HCT116 (cell line): ENCODE data around the gene TEX19. TPM values are rescaled to one million over a fixed set of nuclear protein-coding genes. Genes with fewer than 3 reads are reported as not detected.

ENCODE experiments used
- ATAC-seq: fragments of 200-7000 bp; cut with Tn5 transposase; 2 replicates; pipeline ENCODE4 v1.9.1; 2020; ENCODE audit warnings: mild to moderate bottlenecking, moderate library complexity
- BruUV-seq: library from RNA; stranded (reverse); fragments of 400-500 nt; replicated peaks from 2 replicates; lab custom pipeline; 2021; lab: Mats Ljungman, UMichigan
- CTCF ChIA-PET: fragments of 300-600 bp; sonication (Branson Sonifier 250); formaldehyde crosslinking; loops from one replicate; lab custom pipeline; 2021; ENCODE audit warnings: antibody characterized with exemption; lab: Charles Lee
- POLR2A ChIA-PET: fragments of 300-600, 350-600 bp; sonication (Branson Sonifier 250); formaldehyde crosslinking; loops from one replicate; lab custom pipeline; 2021; ENCODE audit warnings: antibody characterized with exemption; lab: Charles Lee
- RAD21 ChIA-PET, 2 experiments: fragments of 300-600 bp; sonication (Branson Sonifier 250); formaldehyde crosslinking; loops; one replicate each; lab custom pipeline; 2023; ENCODE audit warnings: low total read pairs in 2 of 2; ENCODE audit not compliant: uncharacterized antibody in 2 of 2, unreplicated experiment in 2 of 2, low non-redundant PET in 1 of 2; lab: Charles Lee
- DNase-seq: peaks from one replicate; pipeline ENCODE4 v3.0.0-alpha.2; 2010; ENCODE audit warnings: low read depth, low spot score
- H2AFZ ChIP-seq: fragments of 200-600 bp; shearing (Covaris generic), sonication (generic); 2 replicates; pipeline ENCODE4 v1.6.1; 2017; ENCODE audit warnings: low read depth, mixed run types, mixed read lengths, antibody characterized with exemption, low read length; ENCODE audit not compliant: poor library complexity, severe bottlenecking
- H3K27ac ChIP-seq: 2 replicates; pipeline ENCODE4 v1.5.1; 2012; ENCODE audit warnings: low read depth, low read length
- H3K27me3 ChIP-seq: fragments of 200-600 bp; sonication (generic); 2 replicates; pipeline ENCODE4 v1.6.1; 2016; ENCODE audit warnings: mixed run types, low read length, mixed read lengths; ENCODE audit not compliant: insufficient read depth
- H3K36me3 ChIP-seq, 2 experiments: fragments of 200-500 bp in 1 of 2; fragments of 200-600 bp in 1 of 2; sonication (Bioruptor generic) in 1 of 2; sonication (generic) in 1 of 2; 2 replicates each; pipeline versions ENCODE4 v1.5.1 to v1.6.1; 2014 to 2016; ENCODE audit warnings: low read length in 2 of 2, inconsistent platforms in 1 of 2, mixed read lengths in 1 of 2, mixed run types in 1 of 2; ENCODE audit not compliant: insufficient read depth in 2 of 2, control insufficient read depth in 1 of 2
- H3K4me1 ChIP-seq, 2 experiments: fragments of 200-600 bp in 1 of 2; sonication (generic) in 1 of 2; 2 replicates each; pipeline versions ENCODE4 v1.5.1 to v1.6.1; 2012 to 2017; ENCODE audit warnings: low read length in 2 of 2, inconsistent platforms in 1 of 2, mild to moderate bottlenecking in 1 of 2, mixed read lengths in 1 of 2, mixed run types in 1 of 2, moderate library complexity in 1 of 2; ENCODE audit not compliant: insufficient read depth in 2 of 2, control insufficient read depth in 1 of 2
- H3K4me2 ChIP-seq: fragments of 200-600 bp; sonication (generic); 2 replicates; pipeline ENCODE4 v1.6.1; 2017; ENCODE audit warnings: mixed run types, low read length, mixed read lengths
- H3K4me3 ChIP-seq, 2 experiments: fragments of 200-600 bp in 1 of 2; sonication (generic) in 1 of 2; replicated peaks in 1 of 2; 2 replicates each; pipeline ENCODE4 v1.5.1; 2011 to 2016; ENCODE audit warnings: low read length in 2 of 2, control low read depth in 1 of 2, low read depth in 1 of 2, mild to moderate bottlenecking in 1 of 2, mixed read lengths in 1 of 2, mixed run types in 1 of 2
- H3K79me2 ChIP-seq: fragments of 200-600 bp; sonication (generic); 2 replicates; pipeline ENCODE4 v1.6.1; 2017; ENCODE audit warnings: mild to moderate bottlenecking, mixed run types, low read length, moderate library complexity, mixed read lengths; ENCODE audit not compliant: insufficient read depth
- H3K9ac ChIP-seq: fragments of 200-600 bp; sonication (generic); 2 replicates; pipeline ENCODE4 v1.6.1; 2016; ENCODE audit warnings: low read length, mixed read lengths
- H3K9me2 ChIP-seq: fragments of 200-600 bp; sonication (generic), shearing (Covaris generic); 2 replicates; pipeline ENCODE4 v1.6.1; 2017; ENCODE audit warnings: mixed run types, mild to moderate bottlenecking, moderate library complexity; ENCODE audit not compliant: insufficient read depth
- H3K9me3 ChIP-seq, 2 experiments: fragments of 200-500 bp in 1 of 2; fragments of 200-600 bp in 1 of 2; sonication (Bioruptor generic) in 1 of 2; sonication (generic) in 1 of 2; 2 replicates each; pipeline ENCODE4 v1.6.1; 2014 to 2017; ENCODE audit warnings: low read length in 2 of 2, mixed read lengths in 2 of 2, inconsistent platforms in 1 of 2, low read depth in 1 of 2, mild to moderate bottlenecking in 1 of 2, mixed run types in 1 of 2, moderate library complexity in 1 of 2; ENCODE audit not compliant: control insufficient read depth in 1 of 2, insufficient read depth in 1 of 2
- H4K20me1 ChIP-seq: fragments of 200-600 bp; sonication (generic), shearing (Covaris generic); 2 replicates; pipeline ENCODE4 v1.6.1; 2017; ENCODE audit warnings: mixed run types, mild to moderate bottlenecking, moderate library complexity; ENCODE audit not compliant: insufficient read depth
- CBX3 ChIP-seq: IDR thresholded peaks from 2 replicates; pipeline ENCODE4 v1.6.1; 2012; ENCODE audit warnings: low read depth
- CEBPB ChIP-seq: IDR thresholded peaks from 2 replicates; pipeline ENCODE4 v1.6.1; 2012; ENCODE audit warnings: low read depth
- CTCF ChIP-seq, 3 experiments: fragments of 200-600 bp in 1 of 3; sonication (generic) in 1 of 3; IDR thresholded peaks in 2 of 3; conservative IDR thresholded peaks in 1 of 3; 2 replicates each; pipeline ENCODE4 v1.5.1; 2012 to 2017; ENCODE audit warnings: low read depth in 2 of 3, low read length in 2 of 3, antibody characterized with exemption in 1 of 3, borderline replicate concordance in 1 of 3, control low read depth in 1 of 3, mild to moderate bottlenecking in 1 of 3, mixed read lengths in 1 of 3, mixed run types in 1 of 3, moderate library complexity in 1 of 3; ENCODE audit not compliant: insufficient read depth in 1 of 3
- EGR1 ChIP-seq: IDR thresholded peaks from 2 replicates; pipeline ENCODE4 v1.6.1; 2012; ENCODE audit warnings: low read depth
- ELF1 ChIP-seq: IDR thresholded peaks from 2 replicates; pipeline ENCODE4 v1.6.1; 2012; ENCODE audit warnings: low read depth, borderline replicate concordance
- EZH2phosphoT487 ChIP-seq: fragments of 200-600 bp; IDR thresholded peaks from 2 replicates; pipeline ENCODE4 v1.6.1; 2018; ENCODE audit warnings: antibody characterized with exemption, borderline replicate concordance
- FOSL1 ChIP-seq: IDR thresholded peaks from 2 replicates; pipeline ENCODE4 v1.6.1; 2012; ENCODE audit warnings: low read depth
- JUND ChIP-seq: IDR thresholded peaks from 2 replicates; pipeline ENCODE4 v1.6.1; 2012
- POLR2A ChIP-seq: IDR thresholded peaks from 2 replicates; pipeline ENCODE4 v1.7.0; 2011; ENCODE audit warnings: borderline replicate concordance; ENCODE audit not compliant: insufficient read depth, insufficient read length; ENCODE audit errors: extremely low read depth
- POLR2AphosphoS5 ChIP-seq: IDR thresholded peaks from 2 replicates; pipeline ENCODE4 v1.6.1; 2011; ENCODE audit warnings: mild to moderate bottlenecking, low read depth, low read length, moderate library complexity
- RAD21 ChIP-seq: IDR thresholded peaks from 2 replicates; pipeline ENCODE4 v1.6.1; 2012; ENCODE audit warnings: low read depth, mild to moderate bottlenecking
- REST ChIP-seq: IDR thresholded peaks from 2 replicates; pipeline ENCODE4 v1.6.1; 2012; ENCODE audit warnings: low read depth
- SIN3A ChIP-seq: IDR thresholded peaks from 2 replicates; pipeline ENCODE4 v1.6.1; 2012; ENCODE audit warnings: low read depth
- SP1 ChIP-seq: IDR thresholded peaks from 2 replicates; pipeline ENCODE4 v1.6.1; 2012; ENCODE audit warnings: low read depth
- SRF ChIP-seq: IDR thresholded peaks from 2 replicates; pipeline ENCODE4 v1.6.1; 2012; ENCODE audit warnings: low read depth
- TCF7L2 ChIP-seq: IDR thresholded peaks from 2 replicates; pipeline ENCODE4 v1.7.0; 2011; ENCODE audit warnings: borderline replicate concordance, inconsistent platforms; ENCODE audit not compliant: insufficient read depth, insufficient read length; ENCODE audit errors: extremely low read depth
- YY1 ChIP-seq: IDR thresholded peaks from 2 replicates; pipeline ENCODE4 v1.6.1; 2011; ENCODE audit warnings: low read length, low read depth, moderate library complexity, mild to moderate bottlenecking; ENCODE audit not compliant: insufficient replicate concordance; ENCODE audit errors: extremely low read depth
- ZBTB33 ChIP-seq: IDR thresholded peaks from 2 replicates; pipeline ENCODE4 v1.6.1; 2011; ENCODE audit warnings: mild to moderate bottlenecking, low read length, moderate library complexity; ENCODE audit not compliant: insufficient replicate concordance; ENCODE audit errors: extremely low read depth
- ZNF274 ChIP-seq: fragments of 200-500 bp; sonication (Bioruptor generic); IDR thresholded peaks from 2 replicates; pipeline ENCODE4 v1.6.1; 2014; ENCODE audit warnings: mild to moderate bottlenecking, low read depth, low read length, inconsistent platforms
- intact Hi-C: fragments of 100-400 bp; cut with micrococcal nuclease; formaldehyde crosslinking; loops from 2 replicates; pipeline ENCODE4 v1.10.0; 2022
- total RNA-seq: library from RNA; stranded (reverse); gene quantifications from one replicate; pipeline ENCODE4 v1.2.1, GENCODE V29; 2021; ENCODE audit not compliant: unreplicated experiment

The TEX19 gene
- total RNA-seq, 1 experiment from 2014 or later = 2.1 TPM

GRCh38 chr17:82322526-82323453 is 36.3 kb upstream of the TEX19 start:
- no peak overlapping the region for H3K9ac ChIP-seq
- H3K4me3 ChIP-seq = no peak overlapping the region
- peaks cover 0 to 15% of the 10 kb centered on the region in 2 experiments; a peak in 2 of 4 replicates for H3K4me1 ChIP-seq
- DNase-seq = no peak
- no peaks in the 10 kb centered on the region for H4K20me1 ChIP-seq
- ATAC-seq = no peak
- no peak overlapping the region for H3K4me2 ChIP-seq
- ChIA-PET POLR2A (interaction anchor here (1.2 kb wide), 1 partner anchor 30 kb away, joined by 3 read pairs; no protein-coding TSS in a partner anchor), RAD21 (no interaction called here), CTCF (interaction anchor here (1.0 to 1.2 kb wide), 3 partner anchors 10 to 86 kb away, joined by 3 to 4 read pairs (median 3); partner anchors contain the start of gene SECTM1)
- H2AFZ ChIP-seq = no peak overlapping the region
- BruUV-seq = no TSS peak
- intact Hi-C loops = no loop called here
- no peaks in the 10 kb centered on the region for H3K36me3 ChIP-seq
- H3K9me3 ChIP-seq = peaks cover 0 to 20% of the 10 kb centered on the region in 2 experiments; a peak in 1 of 4 replicates
- no peaks in the 10 kb centered on the region for H3K9me2 ChIP-seq
- no peak overlapping the region for H3K27ac ChIP-seq
- no peaks in the 10 kb centered on the region for H3K27me3 ChIP-seq
- no peaks in the 10 kb centered on the region for H3K79me2 ChIP-seq
- TF ChIP-seq POLR2A (no peak), RAD21 (no peak), ZNF274 (no peak), REST (no peak), EGR1 (no peak), EZH2phosphoT487 (no peak), SRF (no peak), ZBTB33 (no peak), FOSL1 (no peak), TCF7L2 (no peak), POLR2AphosphoS5 (no peak), YY1 (no peak), CEBPB (no peak), JUND (no peak), ELF1 (no peak), CBX3 (no peak), CTCF (IDR thresholded peaks at IDR 0.05 in 2 of 3, conservative IDR thresholded peaks at IDR 0.05 in 1 of 3; ENCODE audit: borderline replicate concordance in 1 of 3, insufficient read depth in 1 of 3, low read depth in 2 of 3, low read length in 2 of 3) (no peak), SIN3A (no peak), SP1 (no peak)
